Stimulated activated CD4-positive, alpha-beta T cell treated with anti-CD3 and anti-CD28 coated beads, Interleukin-2, amount 100 ng/mL, for 4 hours (primary cell): Measurements from ENCODE around the gene SYTL4.

Experiments used
- DNase-seq: peaks from one replicate; pipeline ENCODE4 v3.0.0-alpha.2; 2020; ENCODE audit warnings: low read depth

SYTL4 gene

DNA sequence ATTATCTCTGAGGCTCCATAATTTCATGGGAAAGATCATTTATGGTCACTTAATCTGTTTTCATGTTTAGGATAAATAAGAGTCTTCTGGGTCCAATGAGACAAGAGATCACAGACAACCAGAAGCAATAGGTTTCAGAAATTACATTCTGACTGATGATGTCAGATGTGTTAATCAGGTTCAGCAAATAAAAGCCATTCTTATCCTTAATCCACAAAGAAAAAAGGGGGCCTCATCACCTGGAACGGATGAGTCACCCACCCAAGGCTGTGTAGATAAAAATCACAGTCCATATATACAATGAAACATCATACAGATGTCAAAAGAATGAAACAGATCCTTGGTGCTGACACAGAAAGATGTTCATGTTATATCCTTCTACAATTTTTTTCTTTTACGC is 36.6 kb downstream of the SYTL4 start:
- DNase-seq = no peak

DNA sequence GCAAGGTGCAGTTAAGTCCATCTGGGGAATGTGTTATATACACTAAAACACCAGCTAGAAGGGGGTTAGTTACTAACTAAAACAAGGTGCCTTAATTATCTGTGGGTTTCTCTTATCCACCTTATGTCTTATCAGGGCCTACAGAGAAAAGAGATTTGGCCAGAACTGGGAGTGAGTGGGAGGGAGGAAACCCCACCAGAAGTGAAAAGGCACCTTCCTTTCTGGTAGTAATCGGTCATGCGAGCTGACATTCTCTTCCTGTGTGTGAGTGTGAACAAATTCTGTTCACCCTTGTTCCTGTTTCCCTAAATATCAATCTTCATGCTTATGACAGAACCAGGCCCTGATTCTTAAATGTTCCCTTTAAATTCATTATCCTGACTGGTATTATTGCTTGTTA is 44.4 kb downstream of the SYTL4 start:
- DNase-seq = no peak

DNA sequence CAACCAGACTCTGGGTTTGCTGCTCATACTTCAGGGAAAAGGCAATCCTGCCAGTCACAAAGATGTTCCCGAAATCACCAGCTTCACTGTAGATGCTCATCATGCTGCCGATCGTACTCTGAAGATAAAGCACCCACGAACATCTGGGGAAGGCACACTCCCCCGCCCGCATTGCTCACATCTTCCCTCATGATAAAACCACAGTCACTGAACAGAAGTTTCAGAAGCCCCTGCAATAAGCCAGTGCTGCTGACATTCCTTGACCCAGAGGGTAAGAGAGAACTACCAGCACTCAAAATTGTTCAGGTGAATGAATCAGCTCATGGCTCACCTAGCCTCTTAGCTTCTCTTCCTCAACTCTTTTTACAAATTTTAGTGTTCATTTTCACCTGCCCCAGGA is 44.8 kb downstream of the SYTL4 start:
- DNase-seq = peak; percentile 15

DNA sequence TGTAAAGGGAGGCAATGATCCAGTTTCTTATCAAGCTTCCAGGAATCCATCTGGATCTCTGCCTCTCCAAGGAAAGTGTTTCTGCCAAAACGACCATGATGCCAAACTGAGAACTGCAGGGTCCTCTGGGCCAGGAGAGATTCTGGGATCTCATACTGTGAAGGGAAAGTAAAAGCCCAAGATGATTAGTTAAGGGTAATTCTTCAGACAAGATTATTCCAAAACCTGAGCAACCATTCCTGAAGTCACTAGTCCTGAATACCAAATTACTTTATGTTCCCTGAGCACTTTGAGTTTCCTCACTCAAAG is 46.0 kb downstream of the SYTL4 start:
- no peak for DNase-seq

DNA sequence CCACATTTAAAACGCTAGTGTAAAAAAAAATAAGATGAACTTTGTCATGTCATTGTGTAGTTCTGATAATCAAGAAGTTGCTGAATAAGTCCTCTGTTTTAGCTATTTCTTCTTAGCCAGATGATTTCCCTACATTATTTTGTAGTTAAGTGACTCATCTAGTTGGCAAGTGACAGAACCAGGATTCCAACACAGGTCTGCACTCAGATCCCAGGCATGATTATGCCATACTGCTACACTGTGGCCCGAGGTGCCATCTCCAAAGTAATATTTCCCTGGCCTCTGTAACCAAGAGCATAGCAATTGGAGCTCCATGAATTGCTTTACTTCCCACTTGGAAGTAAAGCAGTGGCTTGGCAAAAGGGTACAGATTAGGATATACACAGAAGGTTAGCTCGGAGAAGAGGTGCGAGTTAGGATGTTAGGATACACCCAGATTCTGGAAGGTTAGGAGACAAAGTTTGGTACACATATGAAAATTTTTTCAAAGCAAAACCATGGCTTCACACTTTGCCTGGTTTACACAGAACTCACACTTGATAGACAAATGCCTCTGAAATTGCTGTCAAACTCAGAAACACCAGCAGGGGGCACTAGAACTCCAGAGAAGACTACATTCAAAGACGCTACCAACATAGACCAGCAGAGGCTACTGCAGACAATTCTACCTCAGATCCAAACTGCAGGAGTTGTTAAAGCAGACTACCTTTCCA is 46.5 kb downstream of the SYTL4 start:
- DNase-seq = peak; percentile 37

DNA sequence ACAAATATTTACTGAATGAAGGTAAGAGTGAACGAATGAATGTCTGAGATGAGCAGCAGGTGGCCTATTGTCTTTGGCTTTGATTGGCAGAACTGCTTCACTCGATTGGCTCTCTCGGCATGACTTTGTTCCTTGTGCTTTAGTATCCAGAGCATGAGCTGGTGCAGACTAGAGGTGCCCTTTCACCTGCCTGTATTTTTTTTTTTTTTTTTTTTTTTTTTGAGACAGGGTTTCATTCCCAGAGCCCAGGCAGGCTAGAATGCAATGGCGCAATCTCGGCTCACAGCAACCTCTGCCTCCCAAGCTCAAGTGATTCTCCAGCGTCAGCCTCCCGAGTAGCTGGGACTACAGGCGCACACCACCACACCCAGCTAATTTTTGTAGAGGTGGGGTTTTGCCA is 49.0 kb downstream of the SYTL4 start:
- DNase-seq = no peak

DNA sequence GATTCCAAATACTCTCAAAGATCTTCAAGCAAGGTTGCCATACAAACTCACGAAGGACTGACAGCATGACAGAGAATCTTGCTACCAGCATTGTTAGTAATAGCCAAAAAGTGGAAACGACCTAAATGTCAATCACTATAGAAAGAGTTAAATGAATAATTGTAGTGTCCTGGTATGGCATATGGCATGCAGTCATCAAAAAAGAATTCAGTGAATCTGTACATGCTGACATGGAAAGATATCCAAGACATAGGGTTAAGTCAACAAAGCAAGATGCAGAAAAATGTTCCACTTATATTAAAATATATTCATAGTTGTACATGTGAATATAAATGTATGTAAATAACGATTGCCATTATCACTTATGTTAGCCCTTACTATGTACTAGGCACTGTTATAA is 50.3 kb downstream of the SYTL4 start:
- DNase-seq = no peak

DNA sequence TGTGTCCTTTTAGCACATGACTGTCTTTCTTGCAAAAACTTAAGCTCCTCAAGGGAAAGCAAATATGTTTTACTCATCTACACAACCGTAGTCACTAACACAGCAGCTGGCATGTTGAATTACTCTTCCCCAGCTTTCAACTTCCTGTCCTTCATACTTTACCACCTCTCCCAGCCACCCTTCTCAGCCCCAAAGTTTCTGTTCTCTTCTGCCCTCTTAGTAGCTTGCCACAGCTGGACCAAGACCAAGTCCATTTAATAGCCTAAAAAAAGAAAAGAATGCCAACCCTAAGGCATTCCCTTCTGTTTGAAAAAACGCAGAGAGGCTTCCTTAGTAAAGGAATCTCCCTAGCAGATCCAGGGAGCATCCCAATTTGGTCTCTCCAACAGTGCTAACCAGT is 51.2 kb downstream of the SYTL4 start:
- no peak for DNase-seq

DNA sequence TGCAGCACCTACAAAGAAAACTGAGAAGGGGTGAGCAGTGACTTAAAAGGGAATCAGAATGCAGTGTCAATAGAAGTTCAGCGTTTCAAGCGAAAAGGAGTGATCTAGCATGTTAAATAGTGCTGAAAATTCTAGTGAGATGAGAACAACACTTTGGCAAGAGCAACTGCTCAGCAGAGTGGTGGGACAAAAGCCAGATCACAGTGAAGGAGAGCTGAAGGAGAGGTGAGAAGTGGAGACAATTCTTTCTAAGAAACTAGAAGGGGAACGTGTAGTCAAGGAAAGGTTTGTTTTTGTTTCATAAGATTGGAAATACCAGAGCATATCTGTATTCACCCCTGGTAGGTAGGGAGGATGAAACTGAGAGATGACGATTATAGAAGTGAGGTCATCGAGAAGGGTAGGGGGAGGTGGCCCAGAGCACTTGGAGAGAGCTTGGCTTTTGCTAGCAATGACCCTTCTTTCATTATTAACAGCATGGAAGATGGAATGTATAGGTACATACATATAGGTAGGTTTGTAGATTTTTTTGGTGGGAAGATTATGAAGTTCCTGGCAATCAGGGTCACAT is 54.2 kb downstream of the SYTL4 start:
- DNase-seq = no peak

DNA sequence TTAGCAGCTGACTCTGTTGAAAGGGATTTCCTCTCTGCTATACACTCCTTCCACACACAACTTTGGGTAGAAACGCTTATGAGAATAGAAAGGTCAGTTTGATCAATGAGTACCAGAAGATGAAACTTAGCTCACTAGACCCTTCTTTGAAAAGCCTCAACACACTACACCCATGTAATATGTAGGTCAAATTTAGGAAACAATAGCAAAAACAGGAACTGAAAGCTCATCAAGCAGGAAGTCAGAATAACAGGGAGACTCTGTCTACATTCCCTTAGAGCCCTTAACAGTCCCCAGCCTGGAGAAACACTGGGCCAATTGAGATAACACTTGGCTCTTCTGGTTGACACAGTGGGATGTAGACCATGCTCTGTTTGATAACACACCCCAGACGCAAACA is 57.2 kb downstream of the SYTL4 start:
- no peak for DNase-seq

DNA sequence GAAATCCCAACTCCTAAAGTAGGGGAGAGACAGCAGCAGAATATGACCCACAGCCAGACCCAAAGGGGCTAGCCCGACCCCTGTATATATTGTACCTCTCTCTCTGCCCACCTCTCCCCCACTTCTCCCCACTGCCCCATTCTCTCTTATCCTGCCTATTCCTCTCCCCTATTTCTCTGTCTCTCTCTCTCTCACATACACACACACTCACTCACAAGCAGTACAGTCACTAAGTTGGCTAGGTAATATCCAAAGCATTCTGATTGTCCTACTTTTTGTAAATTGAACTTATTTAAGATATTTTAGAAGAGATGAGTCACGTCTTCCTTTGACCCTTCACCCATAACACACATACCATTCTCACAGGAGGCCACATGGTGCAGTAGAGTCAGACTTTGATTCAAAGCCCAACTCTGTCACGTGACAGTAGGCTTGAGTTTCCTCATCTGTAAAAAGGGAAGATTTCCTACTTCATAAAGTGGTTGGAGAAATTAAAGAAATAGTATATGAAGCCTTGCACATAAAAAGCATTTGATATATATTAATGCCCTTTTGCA is 58.4 kb downstream of the SYTL4 start:
- no peak for DNase-seq

DNA sequence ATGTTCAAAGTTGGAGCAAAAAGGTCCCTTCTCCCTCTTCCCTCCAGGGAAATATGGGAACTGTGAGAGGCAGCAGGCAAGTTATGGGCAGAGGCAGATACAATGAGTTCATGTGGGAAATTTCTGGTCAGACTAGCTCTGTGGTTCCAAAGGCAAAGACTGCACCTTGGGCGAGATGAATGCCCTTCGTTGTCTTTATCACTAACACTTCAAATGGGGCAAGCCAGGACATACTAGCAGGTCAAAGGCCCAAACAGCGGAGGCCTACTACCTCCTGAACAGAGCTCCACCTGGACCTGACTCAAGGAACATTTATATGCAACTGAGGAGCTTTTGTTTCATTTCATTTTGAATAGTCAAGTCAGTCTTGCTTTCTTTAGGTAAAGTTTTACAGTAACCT is 59.0 kb downstream of the SYTL4 start:
- no peak for DNase-seq

DNA sequence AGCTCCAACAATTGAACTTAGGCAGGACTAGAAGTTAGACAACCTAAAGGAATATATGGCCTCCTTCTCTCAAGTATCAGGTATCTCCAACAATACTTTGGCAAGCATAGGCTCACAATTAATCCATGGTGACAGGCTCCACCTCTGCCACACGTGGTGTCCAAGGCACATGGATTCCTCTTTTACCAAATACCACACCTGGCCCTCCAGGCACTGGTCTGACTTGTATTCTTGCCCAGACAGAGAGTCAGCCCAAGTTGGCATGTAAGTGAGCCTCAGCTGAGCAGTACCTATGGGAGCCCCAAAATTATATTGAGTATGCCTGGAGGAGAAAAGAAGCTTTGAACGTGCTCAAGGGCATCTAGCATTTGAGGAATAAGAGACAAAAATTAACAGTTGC is 68.3 kb downstream of the SYTL4 start:
- no peak for DNase-seq

DNA sequence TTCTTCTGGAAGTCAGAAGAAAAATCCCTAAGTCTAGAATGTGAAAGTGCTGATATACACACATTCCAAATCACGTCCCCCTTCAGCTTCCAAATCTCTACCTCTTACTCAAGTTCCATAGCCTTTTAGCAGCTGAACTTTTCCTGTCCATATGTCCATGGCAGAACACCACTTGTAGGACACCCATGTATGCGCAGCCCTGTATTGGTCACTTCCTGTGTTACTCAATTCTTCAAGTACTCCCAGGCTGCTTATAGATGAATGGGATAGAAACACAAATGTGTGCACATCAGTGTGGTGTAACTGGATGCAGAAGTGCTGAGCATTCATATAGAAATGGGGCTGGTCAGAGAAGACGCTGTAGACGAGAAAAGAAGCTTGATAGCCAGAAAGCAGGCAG is 69.1 kb downstream of the SYTL4 start:
- no peak for DNase-seq

DNA sequence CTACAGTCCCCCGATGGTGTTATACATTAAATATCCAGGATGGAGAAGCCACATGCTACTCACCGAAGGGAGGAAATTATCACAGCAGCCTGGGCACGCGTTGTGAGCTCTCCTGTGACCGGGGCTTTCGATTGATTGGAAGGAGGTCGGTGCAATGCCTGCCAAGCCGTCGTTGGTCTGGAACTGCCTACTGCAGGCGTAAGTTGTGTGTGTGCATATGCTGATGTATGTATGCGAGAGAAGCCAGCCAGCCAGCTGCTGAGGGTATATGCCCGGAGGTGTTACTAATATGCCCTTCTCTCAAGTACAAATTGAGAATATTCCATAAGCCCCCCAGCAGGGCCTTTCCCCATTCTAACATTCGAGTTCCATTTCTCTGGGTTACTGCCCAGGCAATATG is 69.8 kb downstream of the SYTL4 start:
- no peak for DNase-seq

DNA sequence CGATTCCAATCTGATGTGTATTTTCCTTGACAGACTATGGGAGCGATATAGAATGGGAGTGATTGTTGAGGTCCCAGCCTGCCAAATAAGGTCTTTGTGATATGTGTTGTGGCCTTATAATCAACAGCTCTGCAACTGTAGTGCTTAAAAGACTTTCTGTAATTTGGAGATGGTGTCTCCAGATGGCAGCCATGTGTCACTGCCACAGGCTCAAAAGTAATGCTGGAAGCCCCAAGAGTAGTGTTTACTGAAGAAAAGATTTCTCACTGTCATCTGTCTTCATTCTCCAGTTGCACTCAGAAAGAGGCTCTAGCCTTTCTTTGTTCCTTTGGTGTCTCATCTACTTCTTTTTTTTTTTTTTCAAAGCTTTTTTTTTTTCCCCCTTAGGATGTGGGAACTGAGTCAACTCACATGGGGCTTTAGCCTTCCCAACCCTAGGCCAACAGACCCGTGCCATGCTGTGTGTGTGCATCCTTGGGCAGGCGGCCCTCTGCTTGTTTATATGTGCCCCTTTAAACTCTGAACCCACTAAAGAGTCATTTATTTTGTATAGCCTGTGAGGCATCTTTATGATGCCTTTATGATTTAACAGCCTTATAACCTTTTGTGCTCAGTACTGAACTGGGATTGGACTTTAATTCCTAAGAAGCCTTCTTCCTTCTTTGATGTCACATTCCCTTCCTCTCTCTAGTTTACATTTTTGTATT is 72.3 kb downstream of the SYTL4 start:
- no peak for DNase-seq

DNA sequence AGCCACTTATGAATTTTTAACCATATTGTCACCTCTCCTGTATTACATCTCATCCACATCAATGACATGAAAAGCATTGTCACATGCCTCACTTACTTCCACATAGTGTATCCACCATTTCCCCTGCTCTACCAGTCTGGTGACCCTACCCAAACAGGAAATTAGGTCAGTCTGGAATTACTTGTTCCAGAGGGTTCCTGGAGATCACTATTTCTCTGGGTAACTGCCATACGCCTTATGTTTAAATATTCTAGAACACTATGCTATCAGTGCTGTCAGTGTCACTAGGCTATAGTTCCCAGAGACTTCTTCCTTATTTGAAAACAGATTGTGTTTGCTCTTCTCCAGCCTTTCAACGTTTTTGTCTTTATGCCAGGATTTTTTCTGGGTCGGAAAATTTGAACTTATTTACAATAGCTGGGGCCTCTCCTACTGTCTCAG is 73.0 kb downstream of the SYTL4 start:
- DNase-seq = no peak

DNA sequence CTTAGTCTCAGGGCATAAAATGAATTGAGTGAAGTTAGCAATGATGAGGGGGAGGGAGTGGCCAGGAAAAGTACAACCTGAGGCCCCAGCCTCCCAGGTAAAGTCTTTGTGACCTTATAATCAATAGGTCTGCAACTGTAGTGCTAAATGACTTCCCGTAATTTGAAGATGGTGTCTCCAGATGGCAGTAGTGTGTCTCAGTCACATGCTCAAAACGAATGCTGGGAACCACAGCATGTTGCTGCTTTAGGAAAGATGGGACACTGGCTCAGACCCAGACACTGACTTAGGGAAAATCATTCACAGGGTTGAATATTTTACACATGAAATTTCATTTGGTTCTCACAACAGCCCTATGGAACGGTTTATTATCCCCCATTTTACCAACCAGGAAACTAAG is 77.7 kb downstream of the SYTL4 start:
- DNase-seq = no peak

DNA sequence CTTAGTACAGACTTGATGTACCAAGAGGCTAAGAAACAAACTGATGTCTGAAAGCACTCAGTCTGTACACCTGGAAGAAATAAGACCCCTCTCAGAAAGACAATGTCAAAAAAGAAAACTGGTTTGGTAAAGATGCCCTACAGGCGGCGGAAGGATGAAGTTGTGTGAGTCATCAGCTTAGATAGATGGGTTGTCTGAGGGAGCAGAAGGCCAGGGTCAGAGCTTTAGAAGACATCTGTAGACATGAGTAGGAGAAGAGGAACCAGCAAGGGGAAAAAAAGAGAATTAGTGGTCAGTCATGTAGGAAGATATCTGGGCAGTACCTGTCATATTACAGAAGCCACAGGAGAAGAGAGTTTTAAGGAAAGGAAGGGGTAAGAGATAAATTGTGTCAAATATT is 79.7 kb downstream of the SYTL4 start:
- no peak for DNase-seq

DNA sequence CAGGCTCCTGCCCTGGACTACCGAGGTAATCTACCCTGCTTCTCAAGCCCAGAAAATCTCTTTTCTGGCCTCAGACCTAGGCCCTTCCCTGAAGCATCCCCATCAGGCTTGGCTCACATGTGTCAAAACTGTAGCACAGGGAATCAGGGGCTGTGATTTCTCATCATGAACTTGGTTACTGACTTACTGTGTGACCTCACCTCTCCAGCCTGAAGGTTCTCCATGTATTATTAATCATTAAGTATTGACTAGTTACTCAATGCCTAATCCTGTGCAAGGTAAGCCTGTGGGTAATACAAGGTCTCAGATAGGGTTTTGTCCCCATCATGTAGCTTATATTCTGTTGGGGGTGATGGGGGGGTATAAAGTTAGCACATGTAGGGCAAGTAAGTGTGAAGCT is 81.1 kb downstream of the SYTL4 start:
- DNase-seq = no peak

DNA sequence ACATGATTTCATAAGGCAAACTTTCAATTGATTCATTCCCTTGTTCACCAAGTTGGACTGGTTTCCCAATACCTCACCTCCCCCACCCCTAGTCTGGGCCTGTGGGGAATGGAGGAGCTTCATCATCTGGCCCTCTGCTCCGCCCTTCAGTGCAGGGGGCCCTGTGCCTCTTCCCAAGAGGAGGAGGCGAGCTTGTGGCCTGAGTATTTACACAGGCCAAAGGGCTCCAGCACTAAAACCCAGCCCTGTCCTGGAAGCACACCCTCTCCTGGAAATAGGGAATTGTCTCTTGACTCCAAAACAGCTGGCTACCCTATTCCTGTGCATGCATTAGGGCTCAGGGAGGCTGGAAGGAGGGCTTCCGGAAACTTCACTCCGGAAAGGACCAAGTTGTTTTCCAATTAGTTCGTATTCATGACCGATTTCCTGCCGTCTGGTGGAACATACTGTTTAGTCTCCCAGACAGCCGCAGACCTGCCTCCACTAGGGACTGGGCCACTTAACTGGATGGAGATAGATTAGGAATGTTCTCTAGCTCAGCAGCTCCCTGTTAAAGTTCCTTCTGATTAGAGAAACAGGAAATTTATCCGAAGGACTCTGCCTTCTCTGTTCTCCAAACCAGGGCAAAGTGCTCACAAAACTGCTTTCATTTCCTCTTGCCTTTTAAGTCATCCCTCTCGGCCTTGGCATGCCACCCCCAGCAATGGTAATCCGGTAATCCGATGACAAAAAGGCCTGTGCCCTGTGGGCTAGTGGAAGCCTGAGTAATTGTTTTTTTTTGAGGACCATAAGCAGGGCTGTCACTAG is 82.2 kb downstream of the SYTL4 start:
- DNase-seq = no peak
